HepG2 (cell line): ENCODE results near the gene TRDN. TPM values are rescaled to one million over a fixed set of nuclear protein-coding genes. Genes with fewer than 3 reads are reported as not detected.

Experiments used
- ATAC-seq: fragments of 200-7000 bp; cut with Tn5 transposase; 3 replicates; pipeline ENCODE4 v1.9.1; 2020; ENCODE audit warnings: mild to moderate bottlenecking, moderate library complexity
- BruUV-seq: library from RNA; stranded (reverse); fragments of 400-500 nt; replicated peaks from 2 replicates; lab custom pipeline; 2021; lab: Mats Ljungman, UMichigan
- CTCF ChIA-PET: fragments of 300-600 bp; formaldehyde crosslinking; extraction: SDS; loops from one replicate; lab custom pipeline; 2021; ENCODE audit warnings: low total read pairs, inconsistent platforms, low intra/inter-chr PET ratio; lab: Yijun Ruan, JAX
- POLR2A ChIA-PET: fragments of 350-600 bp; sonication (Branson Sonifier 250); formaldehyde crosslinking; loops from one replicate; lab custom pipeline; 2020; ENCODE audit warnings: antibody characterized with exemption, inconsistent platforms; lab: Yijun Ruan, JAX
- DNase-seq: peaks from one replicate; pipeline ENCODE4 v3.0.0-alpha.2; 2015; ENCODE audit warnings: low spot score
- FAIRE-seq: peaks from 3 replicates; lab custom pipeline; 2011; peaks lifted over from hg19 to GRCh38; lab: Jason Lieb, UNC
- H2AFZ ChIP-seq: one replicate; pipeline ENCODE4 v1.6.1; 2011; ENCODE audit warnings: low read length, inconsistent platforms
- H3K27ac ChIP-seq: fragments of 300-600 bp; 3 replicates; pipeline ENCODE4 v1.8.0; 2011; ENCODE audit warnings: mixed run types, mild to moderate bottlenecking, mixed read lengths, low read length, inconsistent platforms; ENCODE audit not compliant: insufficient read depth; ENCODE audit errors: extremely low read length
- H3K27me3 ChIP-seq, 2 experiments: fragments of 200-600 bp in 1 of 2; 2 replicates in 1 of 2; 3 replicates in 1 of 2; pipeline versions ENCODE4 v1.6.0 to v1.8.0; 2011; ENCODE audit warnings: low read length in 2 of 2, mild to moderate bottlenecking in 2 of 2, moderate library complexity in 2 of 2, inconsistent platforms in 1 of 2; ENCODE audit not compliant: insufficient read depth in 2 of 2, control insufficient read depth in 1 of 2
- H3K36me3 ChIP-seq, 2 experiments: fragments of 200-600 bp in 1 of 2; replicated peaks in 1 of 2; 2 replicates in 1 of 2; 3 replicates in 1 of 2; pipeline versions ENCODE4 v1.5.1 to v1.8.0; 2011; ENCODE audit warnings: low read length in 2 of 2, inconsistent platforms in 1 of 2; ENCODE audit not compliant: insufficient read depth in 2 of 2, control insufficient read depth in 1 of 2
- H3K4me1 ChIP-seq: 2 replicates; pipeline ENCODE4 v1.5.1; 2012; ENCODE audit warnings: low read length, inconsistent platforms; ENCODE audit not compliant: insufficient read depth
- H3K4me2 ChIP-seq: 2 replicates; pipeline ENCODE4 v1.6.0; 2011; ENCODE audit warnings: low read depth, low read length, inconsistent platforms
- H3K4me3 ChIP-seq, 3 experiments: fragments of 200-600 bp in 1 of 3; sonication (generic), shearing (Covaris generic) in 1 of 3; replicated peaks in 1 of 3; 2 replicates each; pipeline ENCODE4 v1.5.1; 2011 to 2016; ENCODE audit warnings: low read length in 3 of 3, inconsistent platforms in 2 of 3, low read depth in 2 of 3, mild to moderate bottlenecking in 2 of 3, control low read depth in 1 of 3, mixed read lengths in 1 of 3; ENCODE audit not compliant: insufficient read depth in 1 of 3
- H3K79me2 ChIP-seq: one replicate; pipeline ENCODE4 v1.6.1; 2011; ENCODE audit warnings: low read length, inconsistent platforms; ENCODE audit not compliant: insufficient read depth
- H3K9ac ChIP-seq: 2 replicates; pipeline ENCODE4 v1.6.0; 2011; ENCODE audit warnings: mild to moderate bottlenecking, low read depth, low read length, inconsistent platforms; ENCODE audit not compliant: insufficient read depth
- H3K9me3 ChIP-seq: 2 replicates; pipeline ENCODE4 v1.5.1; 2012; ENCODE audit warnings: mild to moderate bottlenecking, low read length
- H4K20me1 ChIP-seq: 2 replicates; pipeline ENCODE4 v1.6.0; 2011; ENCODE audit warnings: inconsistent platforms, mild to moderate bottlenecking, low read length, moderate library complexity; ENCODE audit not compliant: insufficient read depth
- ARID4A ChIP-seq: sonication (generic); formaldehyde crosslinking; IDR thresholded peaks from 2 replicates; pipeline ENCODE4 v1.5.0; 2020; ENCODE audit warnings: mild to moderate bottlenecking, missing genetic modification reagents, borderline replicate concordance
- ATF7 ChIP-seq, 2 experiments: fragments of 450-650 bp in 1 of 2; sonication (generic) in 1 of 2; formaldehyde crosslinking in 1 of 2; IDR thresholded peaks; 2 replicates each; pipeline versions ENCODE4 v1.4.0 to v1.6.1; 2016 to 2020; ENCODE audit warnings: antibody characterized with exemption in 1 of 2, mild to moderate bottlenecking in 1 of 2, missing genetic modification reagents in 1 of 2
- CEBPB ChIP-seq: IDR thresholded peaks from 2 replicates; pipeline ENCODE4 v1.6.1; 2011; ENCODE audit warnings: low read depth, low read length, improper control_type of control experiment, borderline replicate concordance
- ELF4 ChIP-seq: sonication (generic); formaldehyde crosslinking; IDR thresholded peaks from 2 replicates; pipeline ENCODE4 v1.5.0; 2020; ENCODE audit warnings: missing genetic modification reagents, mild to moderate bottlenecking, moderate library complexity, borderline replicate concordance
- KLF11 ChIP-seq: IDR thresholded peaks from 2 replicates; pipeline ENCODE4 v1.6.1; 2016; ENCODE audit warnings: missing compliant biosample characterization
- SRSF4 ChIP-seq: fragments of 200-400 bp; formaldehyde crosslinking; IDR thresholded peaks from one replicate; pipeline ENCODE4 v1.6.1; 2018; ENCODE audit warnings: mild to moderate bottlenecking, low read depth, low read length, moderate library complexity; ENCODE audit not compliant: poor library complexity, severe bottlenecking
- ZBTB26 ChIP-seq: IDR thresholded peaks from 2 replicates; pipeline ENCODE4 v1.6.1; 2016; ENCODE audit warnings: missing compliant biosample characterization, missing genetic modification reagents, borderline replicate concordance
- ZBTB37 ChIP-seq: sonication (generic); formaldehyde crosslinking; IDR thresholded peaks from 2 replicates; pipeline ENCODE4 v1.4.0; 2020; ENCODE audit warnings: mild to moderate bottlenecking, missing genetic modification reagents
- ZNF138 ChIP-seq: sonication (generic); formaldehyde crosslinking; IDR thresholded peaks from 2 replicates; pipeline ENCODE4 v1.5.0; 2020; ENCODE audit warnings: mild to moderate bottlenecking, low read depth, missing genetic modification reagents
- ZNF24 ChIP-seq: fragments of 450-650 bp; IDR thresholded peaks from 2 replicates; pipeline ENCODE4 v1.6.1; 2017; ENCODE audit warnings: antibody characterized with exemption, mild to moderate bottlenecking
- ZNF660 ChIP-seq: sonication (generic); formaldehyde crosslinking; IDR thresholded peaks from 2 replicates; pipeline ENCODE4 v1.5.1; 2020; ENCODE audit warnings: mild to moderate bottlenecking, low read depth, missing genetic modification reagents, borderline replicate concordance
- WGBS: methylation state at CpG from one replicate; pipeline ENCODE4 v1.1.6; 2017; ENCODE audit warnings: low lambda C conversion rate; 5-methylcytosine and 5-hydroxymethylcytosine counted together
- in situ Hi-C: cut with HindIII; loops from 2 replicates; pipeline ENCODE4 v1.10.0; 2017; ENCODE audit warnings: low pct_unique_long_range_greater_than_20kb; ENCODE audit not compliant: extremely low pct_ligation_motif_present
- intact Hi-C: fragments of 100-400 bp; cut with micrococcal nuclease; formaldehyde crosslinking; loops from one replicate; pipeline ENCODE4 v1.10.0; 2022; ENCODE audit not compliant: unreplicated experiment
- polyA plus RNA-seq, 8 experiments: library from polyadenylated mRNA; depleted of rRNA in 3 of 8; stranded (reverse) in 7 of 8; unstranded in 1 of 8; fragments of >200 nt; fragmentation: Illumina TruSeq in 4 of 8; extraction: Trizol in 4 of 8; gene quantifications; 2 replicates each; pipeline versions ENCODE4 v1.2.1 to v1.2.3, GENCODE V29; 2011 to 2016; ENCODE audit warnings: low read depth in 4 of 8, missing spikeins in 1 of 8, mixed read lengths in 1 of 8; ENCODE audit not compliant: insufficient read depth in 1 of 8
- total RNA-seq, 5 experiments: library from RNA; depleted of rRNA; stranded (reverse); fragments of >200 nt; fragmentation: Illumina TruSeq; extraction: Trizol; gene quantifications; 2 replicates each; pipeline ENCODE4 v1.2.3, GENCODE V29; 2016; ENCODE audit warnings: low read depth in 1 of 5

Gene TRDN
- total and polyA plus RNA-seq, 2 of the 13 experiments (the other 11 are each of a cell fraction or from before 2014, with no cell fraction given) = not detected

GRCh38 chr6:123648020-123648580 is 11.3 kb upstream of the TRDN start:
- POLR2A ChIA-PET = no interaction called here
- Histone ChIP-seq H2AFZ (no peak overlapping the region), H3K4me2 (no peak overlapping the region), H3K27ac (no peak overlapping the region), H4K20me1 (no peaks in the 10 kb centered on the region), H3K27me3 (no peaks in the 10 kb centered on the region), H3K4me1 (no peaks in the 10 kb centered on the region), H3K9me3 (no peaks in the 10 kb centered on the region), H3K9ac (no peak overlapping the region), H3K36me3 (no peaks in the 10 kb centered on the region), H3K4me3 (no peak overlapping the region), H3K79me2 (no peaks in the 10 kb centered on the region)
- no peak for DNase-seq
- intact Hi-C loops = no loop called here
- BruUV-seq = no TSS peak
- TF ChIP-seq ZNF660 (CRISPR knock-in tag) (no peak), CEBPB (peak; percentile 79), ZBTB26 (no peak), ATF7 (IDR thresholded peaks at IDR 0.05) (peak; percentile 57), ATF7 (CRISPR knock-in tag; IDR thresholded peaks at IDR 0.05) (no peak), ELF4 (CRISPR knock-in tag) (no peak)
- WGBS = 0% methylated on average over 1 of the region's 1 CpG
- no peak for FAIRE-seq
- ATAC-seq = no peak
- CTCF ChIA-PET = no interaction called here
- in situ Hi-C loops = no loop called here

GRCh38 chr6:123641497-123641896 is 4.7 kb upstream of the TRDN start:
- no peaks in the 10 kb centered on the region for H3K36me3 ChIP-seq
- no peak overlapping the region for H3K9ac ChIP-seq
- H3K4me3 ChIP-seq = no peak overlapping the region
- no peak overlapping the region for H3K27ac ChIP-seq
- DNase-seq (no peak), ATAC-seq (no peak), FAIRE-seq (no peak)
- H2AFZ ChIP-seq = no peak overlapping the region
- no TSS peak for BruUV-seq
- no peaks in the 10 kb centered on the region for H3K27me3 ChIP-seq
- in situ Hi-C loops = no loop called here
- H3K4me2 ChIP-seq = no peak overlapping the region
- CTCF ChIA-PET = no interaction called here
- H3K79me2 ChIP-seq = no peaks in the 10 kb centered on the region
- intact Hi-C loops = no loop called here
- no peaks in the 10 kb centered on the region for H3K9me3 ChIP-seq
- H4K20me1 ChIP-seq = no peaks in the 10 kb centered on the region
- POLR2A ChIA-PET = no interaction called here
- WGBS = 2% methylated on average over 1 of the region's 1 CpG
- H3K4me1 ChIP-seq = no peaks in the 10 kb centered on the region
- TF ChIP-seq ZBTB37 (CRISPR knock-in tag) = no peak
- TF ChIP-seq ARID4A (CRISPR knock-in tag) = no peak
- TF ChIP-seq SRSF4 = no peak
- TF ChIP-seq ZNF24 = no peak
- no peak for TF ChIP-seq ZNF138 (CRISPR knock-in tag)
- TF ChIP-seq KLF11 = no peak
